Mammary epithelial cell (primary cell): ENCODE measurements around the gene SLC16A5.

ENCODE experiments used
- EZH2 ChIP-seq: IDR thresholded peaks from 2 replicates; pipeline ENCODE4 v1.6.1; 2012; ENCODE audit warnings: low read length, inconsistent platforms, borderline replicate concordance
- TF ChIP-seq, protein P1 (sequence below), 2 donors: IDR thresholded peaks in 1 of 2; conservative IDR thresholded peaks in 1 of 2; 2 replicates each; pipeline ENCODE4 v1.5.1; 2011 to 2012; ENCODE audit warnings: inconsistent platforms in 2 of 2, low read length in 2 of 2, mild to moderate bottlenecking in 2 of 2, control low read depth in 1 of 2, low read depth in 1 of 2; ENCODE audit not compliant: insufficient read depth in 1 of 2; ENCODE audit errors: extremely low read depth in 1 of 2

GRCh38 chr17:75046407-75047289, 41.1 kb upstream of the SLC16A5 start, which contains the start of the genes ATP5PD and KCTD2:
- no peak for TF ChIP-seq EZH2
- TF ChIP-seq, protein P1, sequence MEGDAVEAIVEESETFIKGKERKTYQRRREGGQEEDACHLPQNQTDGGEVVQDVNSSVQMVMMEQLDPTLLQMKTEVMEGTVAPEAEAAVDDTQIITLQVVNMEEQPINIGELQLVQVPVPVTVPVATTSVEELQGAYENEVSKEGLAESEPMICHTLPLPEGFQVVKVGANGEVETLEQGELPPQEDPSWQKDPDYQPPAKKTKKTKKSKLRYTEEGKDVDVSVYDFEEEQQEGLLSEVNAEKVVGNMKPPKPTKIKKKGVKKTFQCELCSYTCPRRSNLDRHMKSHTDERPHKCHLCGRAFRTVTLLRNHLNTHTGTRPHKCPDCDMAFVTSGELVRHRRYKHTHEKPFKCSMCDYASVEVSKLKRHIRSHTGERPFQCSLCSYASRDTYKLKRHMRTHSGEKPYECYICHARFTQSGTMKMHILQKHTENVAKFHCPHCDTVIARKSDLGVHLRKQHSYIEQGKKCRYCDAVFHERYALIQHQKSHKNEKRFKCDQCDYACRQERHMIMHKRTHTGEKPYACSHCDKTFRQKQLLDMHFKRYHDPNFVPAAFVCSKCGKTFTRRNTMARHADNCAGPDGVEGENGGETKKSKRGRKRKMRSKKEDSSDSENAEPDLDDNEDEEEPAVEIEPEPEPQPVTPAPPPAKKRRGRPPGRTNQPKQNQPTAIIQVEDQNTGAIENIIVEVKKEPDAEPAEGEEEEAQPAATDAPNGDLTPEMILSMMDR (conservative IDR thresholded peaks at IDR 0.05 in 1 of 2, IDR thresholded peaks at IDR 0.05 in 1 of 2; ENCODE audit: extremely low read depth in 1 of 2, insufficient read depth in 1 of 2, low read depth in 1 of 2, low read length in 2 of 2), result no peak
